GM06990 (cell line): Measurements from ENCODE around the gene IRX1.

Experiments used
- DNase-seq: peaks from one replicate; pipeline ENCODE4 v3.0.0-alpha.2; 2011; ENCODE audit not compliant: insufficient read length; ENCODE audit errors: extremely low read depth
- H3K27me3 ChIP-seq: replicated peaks from 2 replicates; pipeline ENCODE4 v1.6.0; 2011; ENCODE audit warnings: low read length; ENCODE audit not compliant: control insufficient read depth, insufficient read depth
- H3K36me3 ChIP-seq: 2 replicates; pipeline ENCODE4 v1.5.1; 2011; ENCODE audit warnings: low read length; ENCODE audit not compliant: control insufficient read depth, insufficient read depth
- H3K4me3 ChIP-seq: replicated peaks from 2 replicates; pipeline ENCODE4 v1.5.1; 2011; ENCODE audit warnings: low read depth, mild to moderate bottlenecking, control low read depth, low read length
- CTCF ChIP-seq: IDR thresholded peaks from 2 replicates; pipeline ENCODE4 v1.5.1; 2011; ENCODE audit warnings: low read length, control low read depth, mild to moderate bottlenecking, inconsistent platforms; ENCODE audit not compliant: insufficient read depth, poor library complexity, severe bottlenecking

The IRX1 gene

GRCh38 chr5:3615829-3616228 lies 20.2 kb downstream of the IRX1 start:
- DNase-seq: no peak
- H3K27me3 ChIP-seq: no peaks in the 10 kb centered on the region
- no peak for TF ChIP-seq CTCF

DNA sequence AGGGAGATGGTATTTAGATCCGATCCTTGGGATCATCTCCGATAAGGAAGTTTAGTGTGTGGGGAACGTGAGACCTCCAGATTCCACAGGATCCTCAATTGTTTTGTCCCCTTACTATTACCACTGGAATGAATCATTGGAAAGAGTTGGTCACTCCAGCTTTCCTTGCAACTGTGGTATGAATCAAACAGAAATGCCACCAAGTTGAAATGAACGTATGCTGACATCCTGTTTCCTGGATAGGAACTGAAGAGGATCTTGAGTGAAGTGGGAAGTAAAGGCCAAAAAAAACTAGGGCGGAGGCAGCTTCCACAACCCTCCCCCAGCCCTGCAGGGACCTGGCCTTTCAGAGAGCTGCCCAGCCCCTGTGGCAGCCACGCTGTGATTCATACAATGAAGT lies 23.9 kb downstream of the IRX1 start:
- DNase-seq: no peak
- Histone ChIP-seq H3K27me3 (no peaks in the 10 kb centered on the region), H3K4me3 (no peak overlapping the region), H3K36me3 (no peaks in the 10 kb centered on the region)
- TF ChIP-seq CTCF: no peak

More at GRCh38 chr5:3615829-3616228, 20.2 kb downstream of the IRX1 start:
- no peaks in the 10 kb centered on the region for H3K36me3 ChIP-seq
- no peak overlapping the region for H3K4me3 ChIP-seq

DNA sequence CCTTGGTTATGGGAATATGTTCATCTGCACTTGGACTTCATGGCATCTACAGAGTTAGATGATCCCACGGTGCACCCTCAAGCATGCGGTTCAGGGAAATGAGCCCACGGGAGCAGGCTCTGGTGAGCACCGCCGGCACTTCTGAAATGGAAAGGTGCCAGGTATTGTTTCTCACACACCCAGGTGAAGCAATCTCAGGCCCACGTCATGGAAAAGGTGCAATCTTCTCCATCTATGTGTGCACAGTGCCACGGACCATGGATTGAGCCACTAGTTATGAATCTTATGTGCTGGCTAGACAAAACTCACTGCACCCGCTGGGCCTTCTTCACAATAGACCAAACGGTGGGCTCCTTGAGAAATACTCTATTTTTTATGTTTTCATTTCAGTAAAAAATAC lies 27.3 kb downstream of the IRX1 start:
- Histone ChIP-seq H3K36me3 (no peaks in the 10 kb centered on the region), H3K4me3 (no peak overlapping the region), H3K27me3 (no peaks in the 10 kb centered on the region)
- no peak for DNase-seq
- TF ChIP-seq CTCF: no peak

- no peaks in the 10 kb centered on the region for H3K27me3 ChIP-seq
- no peak for TF ChIP-seq CTCF
- H3K4me3 ChIP-seq: no peak overlapping the region
- no peaks in the 10 kb centered on the region for H3K36me3 ChIP-seq
- no peak for DNase-seq
Observed at GRCh38 chr5:3625626-3626025, 30.0 kb downstream of the IRX1 start.

GRCh38 chr5:3634061-3634460 lies 38.4 kb downstream of the IRX1 start:
- DNase-seq: no peak
- no peak for TF ChIP-seq CTCF
- Histone ChIP-seq H3K27me3 (no peaks in the 10 kb centered on the region), H3K4me3 (no peak overlapping the region), H3K36me3 (no peaks in the 10 kb centered on the region)

DNA sequence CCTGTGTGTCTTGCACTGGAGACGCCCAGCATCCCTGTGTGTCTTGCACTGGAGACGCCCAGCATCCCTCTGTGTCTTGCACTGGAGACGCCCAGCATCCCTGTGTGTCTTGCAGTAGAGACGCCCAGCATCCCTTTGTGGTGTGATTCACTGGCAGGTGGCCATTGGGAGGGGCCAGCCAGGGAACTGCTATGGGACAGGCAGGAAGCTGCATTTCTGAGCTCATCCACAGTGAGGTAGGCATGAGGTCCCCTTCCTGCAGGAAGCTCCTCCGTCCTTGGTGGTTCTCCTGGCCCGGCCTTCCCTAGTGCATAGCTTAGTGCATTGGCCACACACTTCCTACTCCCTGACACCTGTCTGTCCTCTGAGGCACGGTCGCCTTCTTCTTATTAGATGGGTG lies 43.5 kb downstream of the IRX1 start:
- H3K27me3 ChIP-seq: no peaks in the 10 kb centered on the region
- H3K36me3 ChIP-seq: no peaks in the 10 kb centered on the region
- no peak for DNase-seq
- no peak for TF ChIP-seq CTCF
- no peak overlapping the region for H3K4me3 ChIP-seq
